Measurements from ENCODE around the gene AMBRA1.

Gene AMBRA1

DNA sequence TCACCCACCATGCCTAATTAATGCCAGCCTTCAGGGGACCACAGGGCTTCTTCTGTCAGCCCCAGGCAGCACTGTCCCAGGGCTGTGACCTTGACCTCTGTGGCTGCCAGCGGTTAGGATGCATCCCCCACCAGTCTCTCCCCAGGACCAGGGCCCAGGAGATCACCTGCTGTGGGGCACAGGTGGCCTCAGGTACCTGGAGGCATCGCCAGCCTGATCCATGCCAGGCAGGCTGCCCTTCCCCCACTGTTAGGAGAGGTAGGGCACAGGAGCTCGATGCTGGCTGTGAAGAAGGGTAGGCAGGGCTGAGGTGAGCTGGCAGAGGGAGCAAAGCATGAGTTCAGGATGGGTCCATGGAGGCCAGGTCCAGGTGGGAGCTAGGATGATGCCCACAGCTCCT, 229.0 kb downstream of the AMBRA1 start:
- no peaks in the 10 kb centered on the region for H3K9me3 ChIP-seq (ENCODE audit: insufficient read depth, low read length, severe bottlenecking)
- no peak overlapping the region for H3K4me2 ChIP-seq (ENCODE audit: insufficient read depth, low read length)
- H3K79me2 ChIP-seq (ENCODE audit: insufficient read depth, low read length): peaks cover 90% of the 10 kb centered on the region
- H4K20me1 ChIP-seq (ENCODE audit: insufficient read depth, low read length): peaks cover 63% of the 10 kb centered on the region
- H3K27ac ChIP-seq (ENCODE audit: low read length): peak overlapping the region; percentile 24; the same call in 1 of the 2 replicates
- H3K27me3 ChIP-seq (ENCODE audit: insufficient read depth, low read length, poor library complexity): no peaks in the 10 kb centered on the region
- peaks cover 30% of the 10 kb centered on the region for H3K4me1 ChIP-seq (ENCODE audit: insufficient read depth, low read length)
- H3K4me3 ChIP-seq (ENCODE audit: low read depth in 1 of 2, low read length in 2 of 2): no peak overlapping the region
- no peak for ATAC-seq (ENCODE audit: insufficient read depth, low read depth)
- H2AFZ ChIP-seq (ENCODE audit: low read depth, low read length): no peak overlapping the region
- peaks cover 67% of the 10 kb centered on the region for H3K36me3 ChIP-seq (ENCODE audit: insufficient read depth, low read length)
- DNase-seq: no peak
- no peak overlapping the region for H3K9ac ChIP-seq (ENCODE audit: low read depth, low read length)
- TF ChIP-seq, protein P1, sequence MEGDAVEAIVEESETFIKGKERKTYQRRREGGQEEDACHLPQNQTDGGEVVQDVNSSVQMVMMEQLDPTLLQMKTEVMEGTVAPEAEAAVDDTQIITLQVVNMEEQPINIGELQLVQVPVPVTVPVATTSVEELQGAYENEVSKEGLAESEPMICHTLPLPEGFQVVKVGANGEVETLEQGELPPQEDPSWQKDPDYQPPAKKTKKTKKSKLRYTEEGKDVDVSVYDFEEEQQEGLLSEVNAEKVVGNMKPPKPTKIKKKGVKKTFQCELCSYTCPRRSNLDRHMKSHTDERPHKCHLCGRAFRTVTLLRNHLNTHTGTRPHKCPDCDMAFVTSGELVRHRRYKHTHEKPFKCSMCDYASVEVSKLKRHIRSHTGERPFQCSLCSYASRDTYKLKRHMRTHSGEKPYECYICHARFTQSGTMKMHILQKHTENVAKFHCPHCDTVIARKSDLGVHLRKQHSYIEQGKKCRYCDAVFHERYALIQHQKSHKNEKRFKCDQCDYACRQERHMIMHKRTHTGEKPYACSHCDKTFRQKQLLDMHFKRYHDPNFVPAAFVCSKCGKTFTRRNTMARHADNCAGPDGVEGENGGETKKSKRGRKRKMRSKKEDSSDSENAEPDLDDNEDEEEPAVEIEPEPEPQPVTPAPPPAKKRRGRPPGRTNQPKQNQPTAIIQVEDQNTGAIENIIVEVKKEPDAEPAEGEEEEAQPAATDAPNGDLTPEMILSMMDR (IDR thresholded peaks at IDR 0.05; ENCODE audit: borderline replicate concordance, extremely low read depth, low read length, poor library complexity, severe bottlenecking): no peak
- TF ChIP-seq EZH2 (IDR thresholded peaks at IDR 0.05; ENCODE audit: borderline replicate concordance, low read depth, low read length, severe bottlenecking): no peak

DNA sequence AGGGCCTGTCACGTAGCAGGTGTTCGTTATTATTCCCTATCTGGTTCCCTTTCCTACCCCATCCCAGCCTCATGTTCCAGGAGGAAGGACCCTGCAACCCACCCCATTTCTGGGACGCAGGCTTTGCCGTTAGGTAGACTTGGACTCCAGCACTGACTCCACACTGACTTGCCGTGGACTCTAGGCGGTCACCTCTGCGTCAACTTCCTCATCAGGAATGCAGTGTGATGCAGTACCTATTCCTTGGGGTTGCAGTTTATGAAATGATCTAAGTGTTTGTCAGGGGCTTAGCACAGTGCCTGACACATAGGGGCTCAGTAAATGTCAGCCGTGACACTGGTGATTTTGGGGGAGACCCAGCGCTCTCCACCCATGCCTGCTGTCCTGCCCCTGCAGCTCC, 229.8 kb downstream of the AMBRA1 start:
- DNase-seq (no peak), ATAC-seq (ENCODE audit: insufficient read depth, low read depth) (no peak)
- Histone ChIP-seq H3K27ac (ENCODE audit: low read length) (peak overlapping the region; percentile 24; the same call in 1 of the 2 replicates), H3K79me2 (ENCODE audit: insufficient read depth, low read length) (peaks cover 90% of the 10 kb centered on the region), H3K4me2 (ENCODE audit: insufficient read depth, low read length) (no peak overlapping the region), H3K4me1 (ENCODE audit: insufficient read depth, low read length) (peaks cover 30% of the 10 kb centered on the region), H3K27me3 (ENCODE audit: insufficient read depth, low read length, poor library complexity) (no peaks in the 10 kb centered on the region), H2AFZ (ENCODE audit: low read depth, low read length) (no peak overlapping the region), H3K9ac (ENCODE audit: low read depth, low read length) (no peak overlapping the region), H3K4me3 (ENCODE audit: low read depth in 1 of 2, low read length in 2 of 2) (no peak overlapping the region), H4K20me1 (ENCODE audit: insufficient read depth, low read length) (peaks cover 60% of the 10 kb centered on the region), H3K36me3 (ENCODE audit: insufficient read depth, low read length) (peaks cover 60% of the 10 kb centered on the region), H3K9me3 (ENCODE audit: insufficient read depth, low read length, severe bottlenecking) (no peaks in the 10 kb centered on the region)
- TF ChIP-seq, protein P1 (IDR thresholded peaks at IDR 0.05; ENCODE audit: borderline replicate concordance, extremely low read depth, low read length, poor library complexity, severe bottlenecking): no peak
- TF ChIP-seq EZH2 (IDR thresholded peaks at IDR 0.05; ENCODE audit: borderline replicate concordance, low read depth, low read length, severe bottlenecking): no peak

DNA sequence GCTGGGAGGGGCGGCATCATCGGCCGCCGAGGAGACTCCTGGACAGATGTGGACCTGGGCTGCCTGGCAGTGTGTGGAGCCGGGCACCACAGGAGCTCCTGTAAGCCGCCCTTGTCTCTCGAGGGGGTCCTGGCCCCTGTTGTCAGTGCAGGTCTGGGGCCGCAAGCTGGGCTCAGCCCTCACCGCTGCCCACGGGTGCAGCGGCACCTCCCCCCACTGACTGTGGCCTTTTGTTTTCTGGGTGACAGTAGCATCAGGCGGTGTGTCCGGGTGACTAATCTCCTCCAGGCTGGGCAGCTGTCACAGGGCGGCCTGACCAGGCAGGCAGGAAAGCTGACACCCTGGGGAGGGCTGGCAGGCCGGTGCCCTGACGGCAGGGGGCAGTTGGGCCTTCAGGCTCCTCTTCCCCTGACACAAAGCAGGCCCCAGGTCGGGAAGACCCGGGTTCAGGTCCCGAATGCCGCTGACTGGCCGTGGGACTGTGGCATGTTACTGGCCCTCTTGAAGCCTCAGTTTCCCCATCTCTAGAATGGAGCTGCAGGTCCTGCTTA, 230.3 kb downstream of the AMBRA1 start:
- no peak for ATAC-seq (ENCODE audit: insufficient read depth, low read depth)
- no peak overlapping the region for H3K4me2 ChIP-seq (ENCODE audit: insufficient read depth, low read length)
- H4K20me1 ChIP-seq (ENCODE audit: insufficient read depth, low read length): peaks cover 59% of the 10 kb centered on the region
- peak overlapping the region; percentile 100; the same call in 1 of the 2 replicates for H3K27ac ChIP-seq (ENCODE audit: low read length)
- DNase-seq: no peak
- peaks cover 55% of the 10 kb centered on the region for H3K36me3 ChIP-seq (ENCODE audit: insufficient read depth, low read length)
- no peaks in the 10 kb centered on the region for H3K9me3 ChIP-seq (ENCODE audit: insufficient read depth, low read length, severe bottlenecking)
- no peak for TF ChIP-seq EZH2 (IDR thresholded peaks at IDR 0.05; ENCODE audit: borderline replicate concordance, low read depth, low read length, severe bottlenecking)
- TF ChIP-seq, protein P1 (IDR thresholded peaks at IDR 0.05; ENCODE audit: borderline replicate concordance, extremely low read depth, low read length, poor library complexity, severe bottlenecking): no peak
- H3K4me3 ChIP-seq (ENCODE audit: low read depth in 1 of 2, low read length in 2 of 2): no peak overlapping the region
- H3K4me1 ChIP-seq (ENCODE audit: insufficient read depth, low read length): peaks cover 30% of the 10 kb centered on the region
- H2AFZ ChIP-seq (ENCODE audit: low read depth, low read length): no peak overlapping the region
- H3K79me2 ChIP-seq (ENCODE audit: insufficient read depth, low read length): peaks cover 92% of the 10 kb centered on the region
- no peaks in the 10 kb centered on the region for H3K27me3 ChIP-seq (ENCODE audit: insufficient read depth, low read length, poor library complexity)
- H3K9ac ChIP-seq (ENCODE audit: low read depth, low read length): peak overlapping the region; percentile 92; the same call in 1 of the 2 replicates
